Tibial nerve (tissue), 4 donors: ENCODE measurements around the gene RNF157. TPM values are rescaled to one million over a fixed set of nuclear protein-coding genes. Genes with fewer than 3 reads are reported as not detected.

Experiments
- DNase-seq, 2 donors: peaks; one replicate each; pipeline ENCODE4 v3.0.0-alpha.2; 2019; ENCODE audit warnings: low spot score in 2 of 2
- H3K27ac ChIP-seq, 4 donors: fragments of 200-600 bp; sonication (generic) in 3 of 4; one replicate each; pipeline ENCODE4 v1.5.1; 2017 to 2019; ENCODE audit warnings: mild to moderate bottlenecking in 1 of 4
- H3K27me3 ChIP-seq, 2 donors: fragments of 200-600 bp; sonication (generic) in 1 of 2; one replicate each; pipeline versions ENCODE4 v1.5.1 to v1.6.0; 2017 to 2019
- H3K36me3 ChIP-seq, 3 donors: fragments of 200-600 bp; sonication (generic); one replicate each; pipeline ENCODE4 v1.5.1; 2018 to 2019
- H3K4me1 ChIP-seq, 4 donors: fragments of 200-600 bp; sonication (generic) in 3 of 4; one replicate each; pipeline ENCODE4 v1.5.1; 2017 to 2019
- H3K4me3 ChIP-seq, 4 donors: fragments of 200-600 bp; sonication (generic) in 3 of 4; one replicate each; pipeline ENCODE4 v1.5.1; 2017 to 2019; ENCODE audit warnings: mild to moderate bottlenecking in 1 of 4, moderate library complexity in 1 of 4
- H3K9me3 ChIP-seq, 4 donors: fragments of 200-600 bp; sonication (generic) in 3 of 4; one replicate each; pipeline ENCODE4 v1.5.1; 2017 to 2019
- CTCF ChIP-seq, 5 experiments: fragments of 200-600 bp in 3 of 5; fragments of 450-650 bp in 2 of 5; sonication (generic) in 3 of 5; IDR thresholded peaks; one replicate each; pipeline ENCODE4 v1.5.1; 2016 to 2019; ENCODE audit warnings: antibody characterized with exemption in 5 of 5, mild to moderate bottlenecking in 3 of 5, moderate library complexity in 2 of 5
- EP300 ChIP-seq, 2 donors: sonication (generic); formaldehyde crosslinking; IDR thresholded peaks; one replicate each; pipeline ENCODE4 v1.6.1; 2017; ENCODE audit warnings: antibody characterized with exemption in 2 of 2, mild to moderate bottlenecking in 1 of 2
- POLR2A ChIP-seq, 2 donors: fragments of 450-650 bp; IDR thresholded peaks; one replicate each; pipeline ENCODE4 v1.6.1; 2017; ENCODE audit warnings: antibody characterized with exemption in 2 of 2, mild to moderate bottlenecking in 2 of 2, moderate library complexity in 2 of 2
- whole genome bisulfite sequencing, 2 donors: methylation state at CpG; one replicate each; pipeline ENCODE4 v1.1.5; 2018; 5-methylcytosine and 5-hydroxymethylcytosine counted together
- total RNA-seq, 4 donors: library from RNA; depleted of rRNA; stranded (reverse); fragments of >200 nt; gene quantifications; one replicate each; pipeline ENCODE4 v1.1.0, GENCODE V29; 2016

Gene RNF157
- total RNA-seq, 4 donors from 2014 or later, result 11.1 to 18.9 (median 15.2) TPM

- H3K27me3 ChIP-seq, result no peaks in the 10 kb centered on the region
- no peak overlapping the region for H3K4me3 ChIP-seq
- 85 to 89% methylated on average over 1 of the region's 1 CpG for WGBS, 2 donors
- H3K4me1 ChIP-seq, result peaks cover 0 to 7% (median 3%) of the 10 kb centered on the region in 4 donors
- H3K36me3 ChIP-seq, result peaks cover 0 to 26% (median 0%) of the 10 kb centered on the region in 3 donors
- TF ChIP-seq CTCF (IDR thresholded peaks at IDR 0.05), result no peak
- no peak for TF ChIP-seq EP300 (IDR thresholded peaks at IDR 0.05)
- no peak for TF ChIP-seq POLR2A (IDR thresholded peaks at IDR 0.05)
- no peak overlapping the region for H3K27ac ChIP-seq
- DNase-seq, result no peak
- H3K9me3 ChIP-seq, result no peaks in the 10 kb centered on the region
These were observed 92.3 kb downstream of the RNF157 start for GRCh38 chr17:76148015-76148326.

- H3K27me3 ChIP-seq, result no peaks in the 10 kb centered on the region
- no peak overlapping the region for H3K27ac ChIP-seq
- TF ChIP-seq EP300 (IDR thresholded peaks at IDR 0.05) (no peak), POLR2A (IDR thresholded peaks at IDR 0.05) (no peak), CTCF (IDR thresholded peaks at IDR 0.05) (peak; percentile 30 to 50 (median 45))
- 77 to 79% methylated on average over 13 of the region's 13 CpGs for WGBS, 2 donors
- DNase-seq, result no peak
- H3K4me3 ChIP-seq, result no peak overlapping the region
- peaks cover 0 to 23% (median 0%) of the 10 kb centered on the region in 3 donors for H3K36me3 ChIP-seq
- no peaks in the 10 kb centered on the region for H3K9me3 ChIP-seq
- H3K4me1 ChIP-seq, result peaks cover 0 to 7% (median 2%) of the 10 kb centered on the region in 4 donors
These were observed 92.9 kb downstream of the RNF157 start for GRCh38 chr17:76147211-76148014.

GRCh38 chr17:76146053-76146851, 94.0 kb downstream of the RNF157 start:
- peak in 1 of 2 donors; percentile 5 for DNase-seq
- WGBS, 2 donors, result 85% methylated on average over 19 to 22 of the region's 22 CpGs
- no peaks in the 10 kb centered on the region for H3K9me3 ChIP-seq

GRCh38 chr17:76145231-76146052, 94.9 kb downstream of the RNF157 start:
- H3K27ac ChIP-seq, result peak overlapping the region in 3 of 4 donors; percentile 16 to 71 (median 55)
- peaks cover 0 to 10% (median 0%) of the 10 kb centered on the region in 3 donors for H3K36me3 ChIP-seq
- 67 to 74% methylated on average over 25 of the region's 25 CpGs for WGBS, 2 donors
- H3K9me3 ChIP-seq, result no peaks in the 10 kb centered on the region
- peak in 1 of 2 donors; percentile 7 for DNase-seq
- TF ChIP-seq CTCF (IDR thresholded peaks at IDR 0.05) (no peak), EP300 (IDR thresholded peaks at IDR 0.05) (no peak), POLR2A (IDR thresholded peaks at IDR 0.05) (no peak)
- H3K27me3 ChIP-seq, result peaks cover 0 to 5% of the 10 kb centered on the region in 2 donors
- H3K4me1 ChIP-seq, result peaks cover 3 to 21% (median 17%) of the 10 kb centered on the region in 4 donors
- no peak overlapping the region for H3K4me3 ChIP-seq

More at GRCh38 chr17:76146053-76146851, 94.0 kb downstream of the RNF157 start:
- Histone ChIP-seq H3K27ac (peak overlapping the region in 3 of 4 donors; percentile 16 to 71 (median 55)), H3K4me1 (peaks cover 0 to 15% (median 9%) of the 10 kb centered on the region in 4 donors), H3K36me3 (peaks cover 0 to 17% (median 0%) of the 10 kb centered on the region in 3 donors), H3K27me3 (no peaks in the 10 kb centered on the region), H3K4me3 (no peak overlapping the region)
- no peak for TF ChIP-seq CTCF (IDR thresholded peaks at IDR 0.05)
- no peak for TF ChIP-seq POLR2A (IDR thresholded peaks at IDR 0.05)
- TF ChIP-seq EP300 (IDR thresholded peaks at IDR 0.05), result no peak
